DMS53 treated with DMSO at 0.1 percent for 48 hours (cell line): Measurements from ENCODE around the gene RHOA.
"Not testable (repeated sequence)": the region's sequence is repeated elsewhere in the genome, so short reads cannot be mapped to it uniquely, and the experiment has no call there.

Experiments used
- DNase-seq: peaks from one replicate; lab custom pipeline; 2025; ENCODE audit not compliant: unreplicated experiment; lab: John Stamatoyannopoulos, UW

Gene RHOA

DNA sequence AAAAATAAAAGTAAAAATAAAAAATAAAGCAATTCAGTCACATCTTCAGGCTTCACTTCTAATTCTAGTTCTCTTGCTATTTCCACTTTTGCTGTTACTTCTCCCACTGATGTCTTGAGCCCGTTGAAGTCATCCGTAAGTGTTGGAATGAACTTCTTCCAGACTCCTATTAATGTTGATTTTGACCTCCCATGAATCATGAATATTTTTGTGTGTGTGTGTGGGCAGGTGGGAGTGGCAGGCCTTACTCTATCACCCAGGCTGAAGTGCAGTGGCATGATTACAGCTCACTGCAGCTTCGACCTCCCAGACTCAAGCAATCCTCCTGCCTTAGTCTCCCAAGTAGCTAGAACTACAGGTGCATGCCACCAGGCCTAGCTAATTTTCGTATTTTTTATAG is 82.6 kb downstream of the RHOA start:
- no peak for DNase-seq

DNA sequence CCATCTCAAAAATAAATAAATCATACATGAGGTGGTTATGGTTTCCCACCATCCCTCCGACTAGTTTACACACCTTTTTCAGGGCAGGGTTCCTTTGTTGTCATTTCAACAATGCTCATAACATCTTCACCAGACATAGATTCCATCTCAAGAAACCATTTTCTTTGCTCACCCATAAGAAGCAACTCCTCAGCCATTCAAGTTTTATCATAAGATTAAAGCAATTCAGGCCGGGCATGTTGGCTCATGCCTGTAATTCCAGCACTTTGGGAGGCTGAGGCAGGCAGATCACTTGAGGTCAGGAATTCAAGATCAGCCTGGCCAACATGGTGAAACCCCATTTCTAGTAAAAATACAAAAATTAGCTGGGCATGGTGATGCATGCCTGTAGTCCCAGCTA is 83.4 kb downstream of the RHOA start:
- DNase-seq, result not testable (repeated sequence)

DNA sequence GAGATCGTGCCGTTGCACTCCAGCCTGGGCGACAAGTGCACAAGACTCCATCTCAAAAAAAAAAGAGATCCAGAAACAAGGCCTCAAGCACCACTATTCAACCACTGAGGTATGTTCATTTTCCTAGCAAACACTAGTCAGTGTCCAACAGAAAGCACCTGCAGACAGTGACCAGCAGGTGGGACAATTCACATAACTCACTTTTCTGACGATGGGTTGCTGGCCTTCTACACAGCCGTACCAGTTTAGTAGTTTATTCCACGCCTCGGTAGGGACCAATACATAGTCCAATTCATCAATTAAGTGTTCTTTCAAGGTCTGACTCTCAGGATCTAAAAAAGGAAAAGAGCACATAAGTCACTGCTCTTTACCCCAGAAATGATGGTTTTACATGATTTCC is 84.3 kb downstream of the RHOA start:
- DNase-seq, result no peak

DNA sequence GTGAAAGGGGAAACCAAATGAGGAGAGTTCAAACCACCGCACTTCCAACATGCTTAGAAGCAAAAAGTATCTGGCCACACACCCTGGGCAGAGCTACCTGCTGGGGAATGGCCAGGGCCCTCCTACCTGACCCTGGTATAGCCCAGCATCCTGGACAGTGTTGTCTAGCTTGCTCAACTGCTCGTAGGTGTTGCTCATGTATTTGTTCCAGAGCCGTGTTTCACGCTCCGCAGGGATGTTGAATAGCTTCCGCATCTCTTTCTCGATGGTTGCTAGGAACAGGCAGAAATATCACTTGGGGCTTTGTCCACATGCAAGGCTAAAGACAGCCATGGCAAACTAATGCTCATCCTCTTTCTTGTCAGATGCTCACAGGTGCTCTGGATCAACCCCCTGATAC is 87.0 kb downstream of the RHOA start:
- no peak for DNase-seq

DNA sequence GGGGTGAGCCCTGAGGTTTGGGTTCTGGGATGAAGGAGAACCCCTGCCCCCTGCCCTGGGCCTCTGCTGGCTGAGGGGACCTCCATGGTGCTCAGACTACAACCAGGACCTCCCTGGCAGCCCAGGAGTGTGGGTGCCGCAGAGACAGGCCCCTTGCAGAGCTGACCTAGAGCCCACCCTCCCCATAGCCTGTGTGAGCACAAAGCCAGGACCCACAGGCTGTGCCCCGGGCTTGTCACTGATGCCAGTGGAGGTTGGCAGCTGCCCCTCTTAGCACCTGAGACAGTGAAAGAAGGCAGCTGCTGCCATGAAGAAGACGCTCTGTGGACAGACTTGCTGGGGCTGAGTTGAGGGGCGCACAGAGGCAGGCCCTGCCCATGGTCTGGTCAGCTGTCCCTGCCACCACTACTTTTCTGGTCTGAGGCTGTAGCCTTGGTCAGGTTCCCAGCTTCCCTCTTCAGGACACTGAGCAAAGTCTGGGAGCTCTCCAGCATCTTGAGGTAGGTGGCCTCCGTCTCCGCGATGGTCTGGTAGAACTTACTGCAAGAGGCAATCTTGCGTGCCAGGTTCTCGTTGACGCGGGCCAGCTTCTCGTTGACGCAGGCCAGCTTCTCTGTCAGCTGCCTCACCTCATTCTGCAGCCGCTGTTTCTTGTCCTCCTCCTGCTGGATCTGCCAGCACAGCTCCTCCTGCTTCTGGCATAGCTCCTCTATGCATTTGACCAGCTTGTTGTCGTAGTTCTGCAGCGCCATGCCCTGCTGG is 94.9 kb downstream of the RHOA start:
- no peak for DNase-seq

DNA sequence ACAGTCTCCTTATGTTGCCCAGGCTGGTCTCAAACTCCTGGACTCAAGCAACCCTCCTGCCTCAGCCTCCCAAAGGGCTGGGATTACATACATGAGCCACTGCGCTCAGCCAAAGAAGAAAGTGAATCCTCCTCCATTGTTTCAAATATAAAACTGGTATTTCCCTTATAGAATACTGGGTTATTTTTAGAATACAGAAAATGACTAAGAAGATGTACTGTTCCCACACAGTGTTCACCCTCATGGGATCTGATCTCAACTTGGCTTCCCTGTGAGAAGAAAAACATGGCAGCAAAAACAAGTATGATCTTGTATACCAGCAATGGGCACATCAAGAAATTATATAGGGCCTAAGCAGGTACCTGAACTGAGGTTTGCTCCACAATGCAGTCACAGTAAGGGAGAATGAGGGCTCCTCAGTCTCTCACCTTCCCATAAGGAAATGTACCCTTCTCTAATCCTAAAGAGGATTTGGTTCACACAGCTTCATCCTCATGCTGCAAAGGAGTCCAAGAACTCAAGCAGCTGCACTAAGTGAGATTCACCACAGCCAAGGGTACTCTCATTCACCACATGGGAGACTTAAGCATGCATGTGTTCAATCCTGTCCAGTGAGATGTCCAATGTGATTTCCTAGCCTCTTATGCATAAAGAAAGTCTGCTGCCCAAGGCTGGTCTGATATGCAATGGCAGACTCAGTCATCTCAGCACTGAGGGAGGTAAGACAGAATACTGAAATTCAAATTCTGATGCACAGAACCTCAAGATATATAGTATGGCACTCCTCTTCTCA is 97.7 kb downstream of the RHOA start:
- DNase-seq, result no peak

DNA sequence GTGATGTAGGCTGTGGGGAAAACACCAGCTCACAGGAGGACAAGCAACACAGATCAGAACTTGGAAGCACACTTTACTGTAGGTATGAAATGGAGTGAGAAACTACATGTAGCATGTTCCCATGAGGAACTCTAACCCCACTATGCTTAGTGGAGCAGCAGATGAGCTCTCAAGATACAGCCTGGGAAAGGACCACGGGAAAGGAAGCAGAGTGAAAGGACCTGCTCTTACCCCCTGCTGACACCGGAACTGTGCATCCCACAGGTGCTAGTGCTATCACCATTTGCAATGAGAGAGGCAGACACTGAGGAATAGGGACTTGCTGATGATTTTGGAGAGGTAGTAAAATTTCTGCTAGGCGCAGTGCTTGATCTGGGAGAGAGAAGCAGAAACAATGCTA is 100.5 kb downstream of the RHOA start:
- DNase-seq, result no peak

DNA sequence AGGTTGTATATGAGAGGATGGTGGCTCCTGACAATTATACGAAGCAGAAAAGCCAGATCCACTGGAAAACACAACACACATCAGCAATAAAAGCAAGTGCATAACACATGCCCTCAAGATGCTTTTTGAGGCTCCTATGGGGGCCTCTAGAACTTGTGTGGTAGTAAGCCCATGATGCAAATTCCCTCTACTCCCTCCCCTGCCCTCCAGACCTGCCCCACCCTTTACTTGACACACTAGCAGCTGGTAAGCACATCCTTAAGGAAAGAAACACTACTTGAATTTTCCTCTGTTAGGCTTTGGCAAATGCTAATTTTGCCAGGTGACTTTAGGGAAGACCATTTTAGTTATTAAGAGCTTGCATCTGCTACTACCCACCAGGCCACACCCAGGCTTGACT is 101.1 kb downstream of the RHOA start:
- no peak for DNase-seq
